ENCODE data around the gene MIDN. TPM values are rescaled to one million over a fixed set of nuclear protein-coding genes. Genes with fewer than 3 reads are reported as not detected.
"Not testable (repeated sequence)": the region's sequence is repeated elsewhere in the genome, so short reads cannot be mapped to it uniquely, and the experiment has no call there.

MIDN gene
- polyA plus RNA-seq, 2 of the 4 experiments (the other 2 are of a cell fraction) = 9.1 to 31.4 TPM

GRCh38 chr19:1206864-1207450 lies 41.4 kb upstream of the MIDN start:
- ATAC-seq = peak in 1 of 2 experiments; percentile 24; a peak in 3 of 6 replicates
- POLR2A ChIA-PET = no interaction called here

GRCh38 chr19:1208830-1209229 lies 39.6 kb upstream of the MIDN start:
- H3K4me3 ChIP-seq, ATAC-seq, FAIRE-seq, H3K9me3 ChIP-seq, POLR2A ChIA-PET: not testable (repeated sequence)
- peak in 1 of 2 experiments; percentile 35 for DNase-seq (ENCODE audit: low read depth in 1 of 2, low spot score in 1 of 2)
- H3K4me2 ChIP-seq = peak overlapping the region; percentile 18; the same call in 1 of the 3 replicates
- CTCF ChIA-PET = interaction anchor here (0.5 kb wide), 1 partner anchor 15 kb away, joined by 3 read pairs; no protein-coding TSS in a partner anchor
- peaks cover 17% of the 10 kb centered on the region for H3K4me1 ChIP-seq
- 72% methylated on average over 10 of the region's 10 CpGs for WGBS (ENCODE audit: missing lambda C conversion rate)
- H3K27ac ChIP-seq = 0 out of 6 replicates have a peak overlapping the region, but pooled peaks of 1 of the 2 experiments have one; percentile 0

More at GRCh38 chr19:1206864-1207450, 41.4 kb upstream of the MIDN start:
- peak overlapping the region; percentile 84 for H3K4me2 ChIP-seq
- WGBS (ENCODE audit: missing lambda C conversion rate) = 7% methylated on average over 20 of the region's 38 CpGs
- DNase-seq (ENCODE audit: low read depth in 1 of 2, low spot score in 1 of 2) (peak in 1 of 2 experiments; percentile 46), FAIRE-seq (no peak)
- peak overlapping the region; percentile 95 to 100 for H3K27ac ChIP-seq
- CTCF ChIA-PET = interaction anchor here (0.9 to 1.2 kb wide), 2 partner anchors 29 to 37 kb away, joined by 3 to 4 read pairs; no protein-coding TSS in a partner anchor
- TF ChIP-seq PHF8 (IDR thresholded peaks at IDR 0.05; ENCODE audit: borderline replicate concordance, low read depth) (no peak), ZNF302 (CRISPR knock-in tag; IDR thresholded peaks at IDR 0.05) (no peak), HOXB5 (CRISPR knock-in tag; IDR thresholded peaks at IDR 0.05) (no peak), MAFK (IDR thresholded peaks at IDR 0.05; ENCODE audit: partially characterized antibody) (no peak), CTCF (IDR thresholded peaks at IDR 0.05) (no peak), MAX (IDR thresholded peaks at IDR 0.05) (no peak), ZFP36 (IDR thresholded peaks at IDR 0.05; ENCODE audit: borderline replicate concordance, partially characterized antibody) (no peak), BCL3 (IDR thresholded peaks at IDR 0.05) (no peak), RARB (CRISPR knock-in tag; IDR thresholded peaks at IDR 0.05) (no peak), NPAS2 (CRISPR knock-in tag; IDR thresholded peaks at IDR 0.05; ENCODE audit: borderline replicate concordance) (no peak), ESRRA (IDR thresholded peaks at IDR 0.05; ENCODE audit: borderline replicate concordance, low read length) (no peak), RAD21 (conservative IDR thresholded peaks at IDR 0.05 in 1 of 2, IDR thresholded peaks at IDR 0.05 in 1 of 2) (no peak), SMC3 (IDR thresholded peaks at IDR 0.05) (no peak), BHLHE40 (IDR thresholded peaks at IDR 0.05; ENCODE audit: low read depth, low read length) (no peak), HDAC2 (IDR thresholded peaks at IDR 0.05) (no peak), POLR2A (IDR thresholded peaks at IDR 0.05; ENCODE audit: low read length) (no peak)
- H3K9me3 ChIP-seq = no peaks in the 10 kb centered on the region
- H3K4me3 ChIP-seq = peak overlapping the region; percentile 97
- peaks cover 24% of the 10 kb centered on the region for H3K4me1 ChIP-seq

GRCh38 chr19:1210227-1210538 lies 38.2 kb upstream of the MIDN start:
- CTCF ChIA-PET = interaction anchor here (0.9 to 3.5 kb wide), 2 partner anchors 10 to 13 kb away, joined by 3 to 17 read pairs; no protein-coding TSS in a partner anchor
- peak overlapping the region in 1 of 2 experiments; percentile 60; a peak in 2 of 6 replicates for H3K27ac ChIP-seq
- H3K4me3 ChIP-seq = no peak overlapping the region
- no peak for ATAC-seq
- no peak for TF ChIP-seq PBX3 (IDR thresholded peaks at IDR 0.05)
- no peak for TF ChIP-seq E2F6 (IDR thresholded peaks at IDR 0.05; ENCODE audit: borderline replicate concordance, low read depth)
- TF ChIP-seq RNF2 (IDR thresholded peaks at IDR 0.05; ENCODE audit: borderline replicate concordance, low read depth) = no peak
- TF ChIP-seq TP53 (CRISPR knock-in tag; IDR thresholded peaks at IDR 0.05) = no peak
- no peak for TF ChIP-seq CHD2 (IDR thresholded peaks at IDR 0.05; ENCODE audit: low read length, partially characterized antibody)
- no peak for TF ChIP-seq ZFP36 (IDR thresholded peaks at IDR 0.05; ENCODE audit: borderline replicate concordance, partially characterized antibody)
- no peak overlapping the region for H3K4me2 ChIP-seq
- 92% methylated on average over 6 of the region's 13 CpGs for WGBS (ENCODE audit: missing lambda C conversion rate)
- FAIRE-seq = no peak
- DNase-seq (ENCODE audit: low read depth in 1 of 2, low spot score in 1 of 2) = no peak
- peaks cover 29% of the 10 kb centered on the region for H3K4me1 ChIP-seq
- no peaks in the 10 kb centered on the region for H3K9me3 ChIP-seq
- POLR2A ChIA-PET = no interaction called here

Measured in A549 (cell line).